K562 (cell line): ENCODE results near the gene MYLK4. TPM values are rescaled to one million over a fixed set of nuclear protein-coding genes. Genes with fewer than 3 reads are reported as not detected.

Experiments used
- CTBP1 ChIP-seq: fragments of 450-650 bp; IDR thresholded peaks from 2 replicates; pipeline ENCODE4 v1.6.1; 2016; ENCODE audit warnings: borderline replicate concordance
- GABPB2 ChIP-seq: fragments of 250-450 bp; sonication (Bioruptor Pico); conservative IDR thresholded peaks from 2 replicates; pipeline ENCODE4 v1.5.1; 2021; ENCODE audit warnings: mild to moderate bottlenecking
- HOXB6 ChIP-seq: fragments of 250-450 bp; sonication (Bioruptor Pico); IDR thresholded peaks from 2 replicates; pipeline ENCODE4 v1.5.1; 2022; ENCODE audit warnings: mild to moderate bottlenecking, borderline replicate concordance
- KAT2B ChIP-seq: IDR thresholded peaks from one replicate; pipeline ENCODE4 v1.6.1; 2012; ENCODE audit warnings: low read depth, mild to moderate bottlenecking, control low read depth, inconsistent platforms, low read length, moderate library complexity
- KLF6 ChIP-seq: fragments of 250-450 bp; sonication (Bioruptor Pico); IDR thresholded peaks from 2 replicates; pipeline ENCODE4 v1.4.0; 2020; ENCODE audit warnings: mild to moderate bottlenecking, moderate library complexity, borderline replicate concordance
- POLR2H ChIP-seq: IDR thresholded peaks from 2 replicates; pipeline ENCODE4 v1.6.1; 2016; ENCODE audit warnings: missing genetic modification characterization, low read depth, mild to moderate bottlenecking, control low read depth, missing compliant biosample characterization, moderate library complexity
- RBFOX2 ChIP-seq: fragments of 200-400 bp; formaldehyde crosslinking; IDR thresholded peaks from 2 replicates; pipeline ENCODE4 v1.6.1; 2017; ENCODE audit warnings: low read depth, mild to moderate bottlenecking, low read length, moderate library complexity
- RCOR1 ChIP-seq, 2 experiments: IDR thresholded peaks; 2 replicates each; pipeline ENCODE4 v1.6.1; 2012; ENCODE audit warnings: low read depth in 2 of 2, low read length in 2 of 2, borderline replicate concordance in 1 of 2, improper control_type of control experiment in 1 of 2
- SAP30 ChIP-seq: fragments of 200-600 bp; sonication (generic); IDR thresholded peaks from 2 replicates; pipeline ENCODE4 v1.6.1; 2012; ENCODE audit warnings: borderline replicate concordance, low read depth, mild to moderate bottlenecking, moderate library complexity, low read length, control low read depth, inconsistent platforms; ENCODE audit not compliant: insufficient read depth, poor library complexity, severe bottlenecking
- SRF ChIP-seq, 2 experiments: fragments of 250-450, 450-650 bp in 1 of 2; sonication (Bioruptor Pico) in 1 of 2; sonication (generic) in 1 of 2; formaldehyde crosslinking; IDR thresholded peaks; 2 replicates each; pipeline versions ENCODE4 v1.5.0 to v1.5.1; 2020 to 2022; ENCODE audit warnings: mild to moderate bottlenecking in 1 of 2, missing genetic modification reagents in 1 of 2
- TAL1 ChIP-seq: fragments of 450-650 bp; IDR thresholded peaks from 2 replicates; pipeline ENCODE4 v1.6.1; 2016; ENCODE audit warnings: mild to moderate bottlenecking
- TOE1 ChIP-seq, 2 experiments: fragments of 450-650 bp in 1 of 2; sonication (generic) in 1 of 2; formaldehyde crosslinking in 1 of 2; IDR thresholded peaks; 2 replicates each; pipeline versions ENCODE4 v1.7.1 to v1.8.0; 2016 to 2022; ENCODE audit warnings: borderline replicate concordance in 2 of 2, mild to moderate bottlenecking in 2 of 2, antibody characterized with exemption in 1 of 2, inconsistent platforms in 1 of 2, low read depth in 1 of 2, missing genetic modification reagents in 1 of 2, moderate library complexity in 1 of 2
- TRIM24 ChIP-seq, 2 experiments: fragments of 450-650 bp; IDR thresholded peaks; 2 replicates each; pipeline ENCODE4 v1.6.1; 2016
- U2AF2 ChIP-seq: fragments of 200-400 bp; formaldehyde crosslinking; optimal IDR thresholded peaks from 2 replicates; pipeline ENCODE3; 2017; ENCODE audit warnings: low read depth, mild to moderate bottlenecking, low read length
- ZFP91 ChIP-seq: sonication (generic); formaldehyde crosslinking; IDR thresholded peaks from 2 replicates; pipeline ENCODE4 v1.8.0; 2022; ENCODE audit warnings: mild to moderate bottlenecking, missing genetic modification reagents
- ZKSCAN8 ChIP-seq: fragments of 200-800 bp; sonication (Bioruptor generic); IDR thresholded peaks from 2 replicates; pipeline ENCODE4 v1.6.1; 2016; ENCODE audit warnings: missing genetic modification characterization, missing compliant biosample characterization
- ZNF133 ChIP-seq: fragments of 250-450 bp; sonication (Bioruptor Pico); IDR thresholded peaks from 2 replicates; pipeline ENCODE4 v1.4.0; 2020; ENCODE audit warnings: mild to moderate bottlenecking
- ZNF212 ChIP-seq: fragments of 450-650 bp; formaldehyde crosslinking; IDR thresholded peaks from 2 replicates; pipeline ENCODE4 v1.4.0; 2020; ENCODE audit warnings: mild to moderate bottlenecking
- ZNF224 ChIP-seq: sonication (generic); formaldehyde crosslinking; IDR thresholded peaks from 2 replicates; pipeline ENCODE4 v1.8.0; 2022; ENCODE audit warnings: mild to moderate bottlenecking, missing genetic modification reagents
- ZNF766 ChIP-seq: fragments of 200-800 bp; sonication (Bioruptor generic); conservative IDR thresholded peaks from 2 replicates; pipeline ENCODE4 v1.6.1; 2016; ENCODE audit warnings: missing genetic modification characterization, missing compliant biosample characterization
- polyA plus RNA-seq, 8 experiments: library from polyadenylated mRNA; depleted of rRNA in 4 of 8; stranded (reverse) in 5 of 8; unstranded in 3 of 8; fragments of >200 nt; fragmentation: Nextera tagmentation in 2 of 8; fragmentation: Illumina TruSeq in 1 of 8; extraction: Ambion mirVana in 2 of 8; extraction: Trizol in 1 of 8; gene quantifications; 2 replicates each; pipeline versions ENCODE4 v1.2.1 to v1.2.3, GENCODE V29; 2011 to 2014; ENCODE audit warnings: inconsistent platforms in 1 of 8, missing spikeins in 1 of 8
- total RNA-seq, 7 experiments: library from RNA; depleted of rRNA in 6 of 7; stranded (reverse); fragments of >200 nt in 6 of 7; fragmentation: Illumina TruSeq in 2 of 7; extraction: Trizol in 2 of 7; gene quantifications; 2 replicates each; pipeline versions ENCODE4 v1.2.1 to v1.2.3, GENCODE V29; 2011 to 2021; ENCODE audit warnings: low replicate concordance in 1 of 7
- TF ChIP-seq, protein P1 (sequence below): IDR thresholded peaks from 2 replicates; pipeline ENCODE4 v1.6.1; 2014; ENCODE audit warnings: antibody characterized with exemption
- TF ChIP-seq, protein P2 (sequence below): sonication (generic); formaldehyde crosslinking; IDR thresholded peaks from 2 replicates; pipeline ENCODE4 v1.8.0; 2022; ENCODE audit warnings: mild to moderate bottlenecking, missing genetic modification reagents
- TF ChIP-seq, protein P3 (sequence below): fragments of 250-450 bp; sonication (Bioruptor Pico); IDR thresholded peaks from 2 replicates; pipeline ENCODE4 v1.4.0; 2020; ENCODE audit warnings: mild to moderate bottlenecking, moderate library complexity

MYLK4 gene
- total and polyA plus RNA-seq, 9 of the 15 experiments (the other 6 are each of a cell fraction or from before 2014, with no cell fraction given), result 0.01 to 0.15 (median 0.06) TPM

DNA sequence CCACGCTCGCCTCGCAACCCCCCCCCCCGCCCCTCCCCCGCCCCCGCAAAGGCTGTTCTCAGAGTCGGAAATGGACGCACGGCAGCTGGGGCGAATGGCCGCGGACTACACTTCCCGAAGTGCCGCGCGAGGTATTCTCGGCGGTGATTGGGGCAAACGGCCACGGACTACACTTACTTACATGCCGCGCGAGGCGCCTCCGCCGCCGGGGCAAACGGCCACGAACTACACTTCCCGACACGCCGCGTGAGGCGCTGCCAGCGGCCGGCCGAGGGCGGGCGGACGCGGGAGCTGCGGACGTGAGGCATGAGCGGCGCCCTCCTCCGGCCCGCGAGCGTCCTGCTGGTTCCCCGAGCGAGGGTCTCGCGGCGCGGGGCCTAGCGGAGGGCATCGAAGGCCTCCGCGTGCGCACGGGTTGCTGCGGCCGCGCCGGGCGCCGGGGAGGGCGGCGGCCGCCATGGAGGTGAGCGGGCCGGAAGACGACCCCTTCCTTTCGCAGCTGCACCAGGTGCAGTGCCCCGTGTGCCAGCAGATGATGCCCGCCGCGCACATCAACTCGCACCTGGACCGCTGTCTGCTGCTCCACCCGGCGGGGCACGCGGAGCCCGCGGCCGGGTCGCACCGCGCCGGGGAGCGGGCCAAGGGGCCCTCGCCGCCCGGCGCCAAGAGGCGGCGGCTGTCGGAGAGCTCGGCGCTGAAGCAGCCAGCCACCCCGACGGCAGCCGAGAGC is 14.6 kb upstream of the MYLK4 start, which contains the start of gene WRNIP1 (continued):
- TF ChIP-seq, protein P1, sequence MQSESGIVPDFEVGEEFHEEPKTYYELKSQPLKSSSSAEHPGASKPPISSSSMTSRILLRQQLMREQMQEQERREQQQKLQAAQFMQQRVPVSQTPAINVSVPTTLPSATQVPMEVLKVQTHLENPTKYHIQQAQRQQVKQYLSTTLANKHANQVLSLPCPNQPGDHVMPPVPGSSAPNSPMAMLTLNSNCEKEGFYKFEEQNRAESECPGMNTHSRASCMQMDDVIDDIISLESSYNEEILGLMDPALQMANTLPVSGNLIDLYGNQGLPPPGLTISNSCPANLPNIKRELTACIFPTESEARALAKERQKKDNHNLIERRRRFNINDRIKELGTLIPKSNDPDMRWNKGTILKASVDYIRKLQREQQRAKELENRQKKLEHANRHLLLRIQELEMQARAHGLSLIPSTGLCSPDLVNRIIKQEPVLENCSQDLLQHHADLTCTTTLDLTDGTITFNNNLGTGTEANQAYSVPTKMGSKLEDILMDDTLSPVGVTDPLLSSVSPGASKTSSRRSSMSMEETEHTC, result no peak
- TF ChIP-seq POLR2H (tag) (peak; percentile 10; the same call in 1 of the 2 replicates), ZKSCAN8 (CRISPR knock-in tag) (no peak), RBFOX2 (peak; percentile 94), KLF6 (CRISPR knock-in tag) (no peak), CTBP1 (peak; percentile 95), SRF (CRISPR knock-in tag; IDR thresholded peaks at IDR 0.05) (peak in 1 of 2 experiments; percentile 60; a peak in 1 of 4 replicates), ZNF766 (CRISPR knock-in tag) (peak; percentile 87), TOE1 (IDR thresholded peaks at IDR 0.05; ENCODE audit: borderline replicate concordance) (no peak), TOE1 (CRISPR knock-in tag; IDR thresholded peaks at IDR 0.05; ENCODE audit: borderline replicate concordance, low read depth) (no peak), ZNF133 (no peak), RCOR1 (IDR thresholded peaks at IDR 0.05; ENCODE audit: borderline replicate concordance in 1 of 2, low read depth in 2 of 2, low read length in 2 of 2) (peak in 1 of 2 experiments; percentile 72; a peak in 2 of 4 replicates), U2AF2 (no peak), SAP30 (peak; percentile 34), GABPB2 (CRISPR knock-in tag) (no peak), KAT2B (peak; percentile 72), ZFP91 (no peak), TRIM24 (IDR thresholded peaks at IDR 0.05) (no peak), ZNF212 (CRISPR knock-in tag) (no peak), HOXB6 (CRISPR knock-in tag) (no peak), ZNF224 (CRISPR knock-in tag) (no peak), TAL1 (no peak)
- TF ChIP-seq, protein P2, sequence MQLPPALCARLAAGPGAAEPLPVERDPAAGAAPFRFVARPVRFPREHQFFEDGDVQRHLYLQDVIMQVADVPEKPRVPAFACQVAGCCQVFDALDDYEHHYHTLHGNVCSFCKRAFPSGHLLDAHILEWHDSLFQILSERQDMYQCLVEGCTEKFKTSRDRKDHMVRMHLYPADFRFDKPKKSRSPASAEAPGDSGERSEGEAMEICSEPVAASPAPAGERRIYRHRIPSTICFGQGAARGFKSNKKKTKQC (CRISPR knock-in tag), result no peak
- TF ChIP-seq, protein P3, sequence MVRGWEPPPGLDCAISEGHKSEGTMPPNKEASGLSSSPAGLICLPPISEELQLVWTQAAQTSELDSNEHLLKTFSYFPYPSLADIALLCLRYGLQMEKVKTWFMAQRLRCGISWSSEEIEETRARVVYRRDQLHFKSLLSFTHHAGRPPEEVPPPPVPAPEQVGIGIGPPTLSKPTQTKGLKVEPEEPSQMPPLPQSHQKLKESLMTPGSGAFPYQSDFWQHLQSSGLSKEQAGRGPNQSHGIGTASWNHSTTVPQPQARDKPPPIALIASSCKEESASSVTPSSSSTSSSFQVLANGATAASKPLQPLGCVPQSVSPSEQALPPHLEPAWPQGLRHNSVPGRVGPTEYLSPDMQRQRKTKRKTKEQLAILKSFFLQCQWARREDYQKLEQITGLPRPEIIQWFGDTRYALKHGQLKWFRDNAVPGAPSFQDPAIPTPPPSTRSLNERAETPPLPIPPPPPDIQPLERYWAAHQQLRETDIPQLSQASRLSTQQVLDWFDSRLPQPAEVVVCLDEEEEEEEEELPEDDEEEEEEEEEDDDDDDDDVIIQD (CRISPR knock-in tag), result 0 out of 2 replicates have a peak, but pooled peaks have one; percentile 15
